Amniotic epithelial cell (primary cell): ENCODE results near the gene TM7SF2.

Experiments used
- DNase-seq: peaks from one replicate; pipeline ENCODE4 v3.0.0-alpha.2; 2010; ENCODE audit warnings: low read depth

Gene TM7SF2

GRCh38 chr11:65090628-65091027 lies 21.0 kb upstream of the TM7SF2 start:
- no peak for DNase-seq

DNA sequence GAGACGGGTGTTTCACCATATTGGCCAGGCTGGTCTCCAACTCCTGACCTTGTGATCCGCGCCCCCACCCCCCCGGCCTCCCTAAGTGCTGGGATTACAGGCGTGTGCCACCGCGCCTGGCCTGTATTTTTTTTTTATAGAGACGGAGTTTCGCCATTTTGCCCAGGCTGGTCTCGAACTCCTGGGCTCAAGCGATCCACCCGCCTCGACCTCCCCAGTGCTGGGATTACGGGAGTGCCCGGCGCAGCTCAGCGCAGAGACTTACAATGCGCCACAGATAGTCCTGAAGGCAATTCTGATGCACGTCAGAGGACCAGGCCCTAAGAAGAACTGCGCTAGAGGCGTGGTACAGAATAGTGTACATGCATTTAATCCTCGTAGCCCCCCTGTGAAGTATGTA lies 16.2 kb upstream of the TM7SF2 start:
- DNase-seq = no peak

- peak; percentile 94 for DNase-seq
These were observed 15.5 kb upstream of the TM7SF2 start, which contains the start of gene VPS51 for GRCh38 chr11:65095974-65096806. TSS of gene VPS51 (plus strand) at chr11:65096214. CDS start at chr11:65096251, 37 bp downstream.

DNA sequence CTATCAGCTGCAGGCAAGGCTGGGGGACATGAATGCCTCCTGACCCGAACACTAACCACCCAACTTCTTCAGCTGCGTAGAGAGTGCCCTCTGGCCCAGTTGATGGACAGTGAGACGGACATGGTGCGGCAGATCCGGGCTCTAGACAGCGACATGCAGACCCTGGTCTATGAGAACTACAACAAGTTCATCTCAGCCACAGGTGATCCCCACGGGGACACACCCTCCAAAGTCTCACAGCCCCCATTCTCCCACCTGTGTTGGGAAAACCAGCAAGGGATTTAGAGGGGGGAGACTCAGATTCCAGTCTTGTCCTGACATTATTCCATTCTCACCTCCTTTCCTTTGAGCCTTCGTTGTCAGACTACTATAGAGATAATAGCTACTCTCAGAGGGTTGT lies 14.7 kb upstream of the TM7SF2 start:
- no peak for DNase-seq

GRCh38 chr11:65100674-65101350 lies 10.9 kb upstream of the TM7SF2 start:
- no peak for DNase-seq

- no peak for DNase-seq
These were observed 9.3 kb upstream of the TM7SF2 start for GRCh38 chr11:65102142-65103095.

GRCh38 chr11:65103476-65103875 lies 8.2 kb upstream of the TM7SF2 start:
- DNase-seq = peak; percentile 24

DNA sequence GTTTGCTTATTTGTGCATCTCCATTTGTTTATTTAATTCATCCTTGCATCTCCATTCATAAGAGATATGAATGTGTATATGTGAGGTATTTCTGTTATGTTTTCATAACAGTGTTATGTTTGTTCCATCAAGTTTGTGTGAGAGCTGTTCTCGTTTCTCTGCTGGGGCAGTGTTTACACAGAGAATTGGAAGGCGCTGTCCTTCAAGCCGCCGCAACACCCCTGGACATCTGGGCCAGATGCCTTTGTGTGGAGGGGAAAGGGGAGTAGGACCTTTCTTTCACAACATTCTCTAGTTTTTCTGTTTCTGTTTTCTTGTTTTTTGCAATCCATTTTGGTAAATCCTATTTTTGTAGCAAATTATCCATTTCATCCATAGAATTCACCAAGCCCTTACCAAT lies 7.0 kb upstream of the TM7SF2 start:
- no peak for DNase-seq

DNA sequence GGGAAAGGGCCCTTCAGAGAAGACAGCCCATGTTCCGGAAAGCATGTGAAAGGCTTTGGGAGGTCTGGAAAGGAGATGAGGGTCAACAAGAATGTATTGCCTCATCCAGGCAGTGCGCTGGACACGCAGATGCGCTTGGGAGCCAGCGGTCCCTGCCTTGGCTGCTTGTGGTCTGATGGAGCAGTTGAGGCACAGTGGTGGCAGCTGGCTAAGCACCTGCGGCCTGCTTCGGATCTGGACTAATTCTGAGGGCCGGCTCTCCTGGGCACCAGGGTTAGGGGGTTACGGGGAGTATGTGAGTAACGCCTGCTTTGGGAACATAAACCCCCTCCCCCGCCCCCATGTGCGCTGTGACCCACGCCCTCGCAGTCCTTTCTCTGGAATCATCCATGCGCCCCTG lies 4.6 kb upstream of the TM7SF2 start:
- DNase-seq = no peak

- no peak for DNase-seq
These were observed 3.8 kb upstream of the TM7SF2 start for GRCh38 chr11:65107751-65108468.

GRCh38 chr11:65108469-65109123 lies 3.1 kb upstream of the TM7SF2 start:
- no peak for DNase-seq

GRCh38 chr11:65109231-65110198 lies 2.2 kb upstream of the TM7SF2 start:
- no peak for DNase-seq

DNA sequence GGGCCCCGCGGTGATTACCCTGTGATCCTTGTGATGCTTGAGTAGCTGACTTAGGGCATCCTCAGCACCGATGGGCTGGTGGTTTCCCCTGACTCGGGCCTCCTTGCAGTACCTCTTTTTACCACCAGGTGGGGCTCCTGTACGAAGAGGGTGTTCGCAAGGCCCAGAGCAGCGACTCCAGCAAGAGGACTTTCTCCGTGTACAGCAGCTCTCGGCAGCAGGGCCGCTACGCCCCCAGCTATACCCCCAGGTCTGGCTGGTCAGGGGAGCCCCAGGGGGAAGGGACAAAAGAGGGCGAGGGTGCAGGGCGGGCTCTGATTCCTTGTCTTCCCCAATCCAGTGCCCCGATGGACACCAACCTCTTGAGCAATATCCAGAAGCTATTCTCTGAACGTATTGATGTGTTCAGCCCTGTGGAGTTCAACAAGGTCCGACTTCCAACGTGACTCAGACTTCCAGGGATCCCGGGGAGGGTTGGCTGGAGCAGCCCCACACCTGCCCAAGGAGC lies 1.3 kb upstream of the TM7SF2 start:
- DNase-seq = peak; percentile 69

DNA sequence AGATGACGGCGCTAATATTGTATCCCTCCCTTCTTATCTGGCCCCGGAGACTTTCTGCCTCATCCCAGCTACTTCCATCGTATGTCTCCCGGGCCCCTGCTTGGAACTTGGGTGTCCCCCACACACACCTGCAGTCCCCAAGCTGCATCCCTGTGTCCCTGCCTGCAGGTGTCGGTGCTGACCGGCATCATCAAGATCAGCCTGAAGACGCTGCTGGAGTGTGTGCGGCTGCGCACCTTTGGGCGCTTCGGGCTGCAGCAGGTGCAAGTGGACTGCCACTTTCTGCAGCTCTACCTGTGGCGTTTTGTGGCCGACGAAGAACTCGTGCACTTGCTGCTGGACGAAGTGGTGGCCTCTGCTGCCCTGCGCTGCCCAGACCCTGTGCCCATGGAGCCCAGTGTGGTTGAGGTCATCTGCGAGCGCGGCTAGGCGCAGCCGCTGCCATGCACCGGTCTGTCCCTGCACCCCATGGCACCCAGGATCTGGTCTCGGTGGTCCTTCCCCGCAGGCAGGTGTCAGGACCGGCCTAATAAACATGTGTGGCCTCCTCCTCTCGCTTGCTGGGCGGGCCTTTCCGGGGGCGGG lies 421 bp upstream of the TM7SF2 start:
- no peak for DNase-seq

- DNase-seq = no peak
These were observed 1.1 kb downstream of the TM7SF2 start for GRCh38 chr11:65112546-65113360.

GRCh38 chr11:65113361-65113756 lies 1.7 kb downstream of the TM7SF2 start:
- DNase-seq = no peak

DNA sequence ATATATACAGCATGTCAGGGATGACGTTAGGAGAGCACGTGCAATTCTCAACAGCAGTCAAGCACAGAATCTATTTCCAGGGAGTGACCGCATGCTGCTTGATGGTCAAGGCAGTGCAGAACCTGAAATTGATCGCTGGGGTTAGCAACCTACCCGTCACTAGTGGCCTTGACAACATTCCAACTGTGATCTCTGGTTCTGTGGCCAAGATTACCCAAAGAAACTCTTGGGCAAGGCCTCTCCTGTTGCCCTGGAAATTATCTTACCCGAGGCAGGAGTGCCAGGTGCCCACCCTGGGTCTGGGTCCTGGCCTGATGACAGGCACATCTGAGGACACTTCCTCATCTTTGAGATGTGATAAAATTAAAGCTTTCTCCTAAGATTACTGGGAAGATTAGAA lies 2.2 kb downstream of the TM7SF2 start:
- DNase-seq = peak; percentile 46

- no peak for DNase-seq
These were observed 3.0 kb downstream of the TM7SF2 start for GRCh38 chr11:65114538-65115171.
